Stimulated activated CD8-positive, alpha-beta memory T cell treated with anti-CD3 and anti-CD28 coated beads, Interleukin-4, amount 100 ng/mL, for 48 hours (primary cell): ENCODE results near the gene ANKS1B.

Source experiments
- DNase-seq: peaks from one replicate; pipeline ENCODE4 v3.0.0-alpha.2; 2020

The ANKS1B gene

DNA sequence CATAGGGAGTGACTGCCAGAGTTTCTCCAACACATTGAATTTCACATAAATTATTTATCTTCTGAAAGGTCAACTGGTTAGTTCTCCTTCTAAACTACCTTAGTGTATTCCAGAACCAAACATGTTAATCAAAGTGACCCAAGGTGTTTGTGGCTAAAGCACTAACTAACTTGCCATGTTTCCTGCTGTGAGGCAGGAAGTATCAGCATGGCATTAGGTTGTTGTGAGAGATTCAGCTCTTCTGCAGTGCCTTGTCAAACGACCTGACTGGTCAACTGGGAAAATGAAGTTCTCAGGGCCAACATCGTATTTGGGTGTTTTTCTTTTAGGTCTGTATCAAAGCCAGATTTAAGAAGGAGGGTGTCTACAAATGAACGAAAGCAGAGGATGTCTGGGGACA is 891.6 kb downstream of the ANKS1B start:
- no peak for DNase-seq

- DNase-seq = no peak
Measured at GRCh38 chr12:99092100-99092851, 892.5 kb downstream of the ANKS1B start.

- DNase-seq = no peak
Measured at GRCh38 chr12:99087278-99087677, 897.5 kb downstream of the ANKS1B start.

- DNase-seq = no peak
Measured at GRCh38 chr12:99079811-99080210, 904.9 kb downstream of the ANKS1B start.

DNA sequence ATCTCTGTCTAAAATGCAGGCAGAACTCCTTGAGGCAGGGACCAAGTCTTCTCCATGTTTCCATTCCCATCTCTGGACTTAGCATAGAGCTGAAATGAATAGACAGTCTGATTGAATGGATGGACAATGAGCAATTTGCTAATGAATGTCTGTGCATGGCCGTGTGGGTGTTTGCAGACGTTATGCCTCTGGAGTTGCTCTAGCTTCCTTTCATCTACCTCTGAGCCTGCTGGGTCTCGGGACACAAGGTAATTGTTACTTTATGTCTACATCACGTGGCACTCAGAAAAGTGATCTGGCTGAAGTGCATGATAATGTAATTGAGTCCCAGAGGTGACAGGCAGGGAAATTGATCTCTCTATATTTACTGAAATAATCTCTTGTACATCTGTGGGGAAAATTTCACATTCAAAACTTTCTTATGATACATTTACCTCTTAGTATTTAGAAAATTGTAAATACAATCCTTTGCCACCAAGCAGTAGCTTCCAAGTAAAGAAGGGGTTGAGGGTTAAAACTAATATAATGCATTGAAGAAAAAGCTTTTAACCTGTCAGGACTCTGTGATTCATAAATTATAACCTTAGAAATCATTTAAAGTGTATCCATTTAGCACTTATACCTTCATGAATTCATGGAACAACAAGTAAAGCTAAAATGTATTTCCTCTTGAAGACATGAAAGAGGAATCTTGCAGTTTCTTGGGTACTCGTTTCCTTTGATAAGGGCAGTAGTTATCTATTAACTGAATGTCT is 915.6 kb downstream of the ANKS1B start:
- no peak for DNase-seq

- DNase-seq = no peak
Measured at GRCh38 chr12:99067171-99067785, 917.5 kb downstream of the ANKS1B start.

GRCh38 chr12:99066726-99067125 is 918.0 kb downstream of the ANKS1B start:
- no peak for DNase-seq

DNA sequence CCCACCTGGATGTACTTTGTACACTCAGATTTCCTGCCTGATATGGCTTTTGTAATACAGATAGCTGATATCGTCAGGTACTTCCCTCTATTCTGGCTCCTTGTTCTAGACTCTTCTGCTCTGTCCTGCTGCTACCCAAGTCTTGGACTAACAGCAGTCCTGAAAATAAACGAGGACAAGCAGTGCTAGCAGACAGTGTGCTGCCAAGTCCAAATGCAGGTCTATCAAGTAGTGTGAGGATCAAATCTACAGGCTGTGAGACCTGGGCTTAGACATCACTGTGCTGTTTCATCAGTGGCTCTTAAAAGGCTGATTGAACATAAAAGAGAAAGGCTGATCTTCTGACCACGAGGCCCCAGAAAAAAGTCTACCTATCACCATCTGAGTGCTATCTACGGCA is 921.6 kb downstream of the ANKS1B start:
- DNase-seq = no peak

- DNase-seq = no peak
Measured at GRCh38 chr12:99059824-99060511, 924.8 kb downstream of the ANKS1B start.

GRCh38 chr12:99057670-99058069 is 927.1 kb downstream of the ANKS1B start:
- no peak for DNase-seq

GRCh38 chr12:99056186-99056585 is 928.5 kb downstream of the ANKS1B start:
- no peak for DNase-seq

- DNase-seq = no peak
Measured at GRCh38 chr12:99055299-99055698, 929.4 kb downstream of the ANKS1B start.

DNA sequence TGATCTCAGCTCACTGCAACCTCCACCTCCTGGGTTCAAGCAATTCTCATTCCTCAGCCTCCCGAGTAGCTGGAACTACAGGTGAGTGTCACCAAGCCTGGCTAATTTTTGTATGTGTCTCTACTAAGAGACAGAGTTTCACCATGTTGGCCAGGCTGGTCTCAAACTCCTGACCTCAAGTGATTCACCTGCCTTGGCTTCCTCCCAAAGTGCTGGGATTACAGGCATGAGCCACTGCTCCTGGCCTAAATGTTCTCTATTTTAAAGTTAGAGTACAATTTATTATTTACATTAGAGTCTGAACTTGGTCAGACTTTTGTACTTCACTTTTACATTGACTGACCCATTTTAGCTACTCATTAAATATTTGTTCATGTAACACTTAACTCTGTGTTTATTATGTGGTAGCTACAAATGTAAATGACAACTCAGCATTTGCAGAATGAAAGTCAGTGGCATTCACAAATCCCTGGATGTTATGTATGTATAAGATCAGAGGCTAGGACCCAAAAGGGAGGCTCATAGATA is 930.1 kb downstream of the ANKS1B start:
- no peak for DNase-seq

DNA sequence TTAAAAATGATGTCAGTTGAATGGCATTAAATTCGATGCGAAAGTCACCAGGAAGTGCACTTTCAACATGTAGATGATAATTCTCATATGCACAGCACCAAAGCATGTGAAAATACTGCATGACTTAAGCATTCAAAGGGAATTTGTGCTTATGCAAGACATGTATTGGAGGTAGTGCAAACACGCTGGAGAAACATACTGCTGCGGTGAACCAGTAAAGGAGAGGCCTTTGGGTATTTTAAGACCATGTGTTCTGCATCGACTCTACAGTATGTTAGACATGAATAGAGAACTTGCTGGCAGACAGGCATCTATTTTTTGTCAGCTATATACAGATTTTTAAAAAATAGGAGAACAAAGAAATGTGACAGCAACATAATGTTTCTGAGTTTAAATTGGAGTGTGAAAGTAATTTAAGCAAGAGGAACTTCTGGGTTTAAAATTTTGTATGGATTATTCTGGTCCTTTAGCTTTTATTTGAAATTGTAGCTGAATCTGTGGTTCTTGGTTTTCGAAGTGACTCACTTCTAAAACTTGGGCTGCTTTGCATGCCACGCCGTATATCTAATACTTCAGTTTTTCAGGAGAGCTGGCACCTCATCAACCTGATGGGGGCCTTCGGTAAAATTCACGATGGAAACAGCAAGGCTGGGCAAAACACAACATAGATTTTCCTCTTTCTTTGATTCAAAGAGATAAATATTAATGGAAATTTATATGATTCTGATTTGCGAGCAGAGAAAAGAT is 930.9 kb downstream of the ANKS1B start:
- no peak for DNase-seq

- no peak for DNase-seq
Measured at GRCh38 chr12:99049774-99050173, 935.0 kb downstream of the ANKS1B start.

DNA sequence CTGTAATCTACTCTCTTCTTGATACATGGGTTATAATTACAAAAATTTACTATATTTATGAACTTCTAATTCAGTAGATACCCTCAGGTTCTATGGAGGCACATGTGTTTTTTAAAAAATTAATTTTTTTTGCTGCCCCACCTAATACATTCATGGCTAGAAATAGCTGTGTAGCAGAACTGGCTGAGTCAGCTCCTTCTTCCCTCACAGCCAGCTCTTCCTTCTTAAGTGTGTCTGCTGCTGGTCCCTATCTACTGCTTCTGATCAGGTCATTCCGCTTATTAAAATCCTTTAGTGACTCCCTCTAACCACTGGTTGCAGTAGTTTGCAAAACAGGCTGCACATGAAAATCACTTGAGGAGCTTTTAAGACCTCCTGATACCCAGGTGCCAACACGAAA is 939.6 kb downstream of the ANKS1B start:
- no peak for DNase-seq

DNA sequence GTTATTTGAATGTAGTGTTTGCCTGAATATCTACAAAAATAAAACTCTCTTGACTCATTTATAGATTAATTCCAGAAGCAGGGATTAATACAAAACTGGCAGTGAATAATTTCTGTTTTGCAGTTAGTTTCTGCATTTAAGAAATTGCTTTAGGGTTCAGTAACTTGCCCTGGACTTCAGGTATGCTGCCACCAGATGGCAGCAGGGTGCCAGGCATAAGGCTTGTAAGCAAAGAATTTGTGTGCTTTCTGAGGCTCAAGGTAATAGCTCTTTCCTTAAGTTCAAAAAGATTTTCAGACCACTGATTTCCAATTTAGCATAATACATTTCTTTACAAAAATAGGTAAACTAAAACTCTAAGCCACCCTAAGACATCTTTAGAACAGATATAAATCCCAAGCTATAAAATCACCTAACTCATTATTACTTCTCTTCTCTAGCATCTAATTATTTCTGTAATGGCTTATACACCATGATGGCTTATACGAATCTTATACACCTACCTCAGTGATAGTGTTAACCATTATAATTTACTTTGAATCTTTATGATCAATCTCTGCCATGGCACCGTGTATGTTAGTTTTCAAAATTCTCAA is 941.3 kb downstream of the ANKS1B start:
- peak; percentile 67 for DNase-seq

- DNase-seq = no peak
Measured at GRCh38 chr12:99042226-99042625, 942.5 kb downstream of the ANKS1B start.

GRCh38 chr12:99039367-99040120 is 945.2 kb downstream of the ANKS1B start:
- no peak for DNase-seq

GRCh38 chr12:99036566-99036965 is 948.2 kb downstream of the ANKS1B start:
- DNase-seq = no peak

DNA sequence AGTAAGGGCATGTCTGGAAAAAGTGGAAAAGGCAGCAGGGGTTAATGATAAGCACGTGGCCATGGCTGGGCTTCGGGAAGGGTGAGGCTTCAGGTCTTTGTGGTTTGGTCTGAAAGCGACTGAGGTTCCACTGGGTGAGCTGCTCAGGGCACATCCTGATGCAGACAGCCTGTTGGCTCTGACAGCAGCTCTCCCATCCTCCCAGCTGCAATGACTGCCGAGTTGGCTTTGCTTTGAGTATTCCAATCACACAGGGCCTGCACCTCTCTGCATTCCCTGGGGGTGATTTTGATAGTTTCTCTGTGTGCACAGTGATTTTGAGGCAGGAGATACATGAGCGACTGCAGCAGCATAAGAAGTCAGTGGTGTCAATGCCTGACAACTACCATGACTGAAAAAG is 948.9 kb downstream of the ANKS1B start:
- no peak for DNase-seq
